K562 (cell line): Measurements from ENCODE around the gene FAM83D. TPM values are rescaled to one million over a fixed set of nuclear protein-coding genes. Genes with fewer than 3 reads are reported as not detected.

Experiments
- ARID2 ChIP-seq: fragments of 450-650 bp; IDR thresholded peaks from 2 replicates; pipeline ENCODE4 v1.6.1; 2017; ENCODE audit warnings: antibody characterized with exemption, mild to moderate bottlenecking
- BRF1 ChIP-seq: IDR thresholded peaks from 3 replicates; pipeline ENCODE4 v1.6.1; 2011; ENCODE audit warnings: borderline replicate concordance, mild to moderate bottlenecking; ENCODE audit not compliant: insufficient read length; ENCODE audit errors: extremely low read depth
- C11orf30 ChIP-seq: fragments of 450-650 bp; IDR thresholded peaks from 2 replicates; pipeline ENCODE4 v1.6.1; 2016; ENCODE audit warnings: low read depth, mild to moderate bottlenecking
- CHD2 ChIP-seq: IDR thresholded peaks from 2 replicates; pipeline ENCODE4 v1.6.1; 2011; ENCODE audit warnings: low read depth, low read length
- ETV1 ChIP-seq: fragments of 450-650 bp; conservative IDR thresholded peaks from 2 replicates; pipeline ENCODE4 v1.6.1; 2016; ENCODE audit warnings: missing genetic modification characterization, control low read depth, low read depth, missing compliant biosample characterization
- FOXA3 ChIP-seq, 2 experiments: fragments of 450-650 bp in 1 of 2; sonication (generic) in 1 of 2; formaldehyde crosslinking; IDR thresholded peaks in 1 of 2; conservative IDR thresholded peaks in 1 of 2; 2 replicates each; pipeline versions ENCODE4 v1.4.0 to v1.8.0; 2020 to 2022; ENCODE audit warnings: mild to moderate bottlenecking in 2 of 2, missing genetic modification reagents in 1 of 2
- MCM3 ChIP-seq: fragments of 450-650 bp; IDR thresholded peaks from 2 replicates; pipeline ENCODE4 v1.6.1; 2016
- NEUROD1 ChIP-seq: fragments of 150-350 bp; IDR thresholded peaks from 2 replicates; pipeline ENCODE4 v1.6.1; 2014; ENCODE audit warnings: borderline replicate concordance, low read length, low read depth; ENCODE audit not compliant: partially characterized antibody
- PTBP1 ChIP-seq: fragments of 200-400 bp; formaldehyde crosslinking; IDR thresholded peaks from 2 replicates; pipeline ENCODE4 v1.6.1; 2017; ENCODE audit warnings: low read depth, low read length
- SMAD3 ChIP-seq: fragments of 450-650 bp; formaldehyde crosslinking; conservative IDR thresholded peaks from 2 replicates; pipeline ENCODE4 v1.4.0; 2020; ENCODE audit warnings: mild to moderate bottlenecking
- SREBF1 ChIP-seq: fragments of 150-350 bp; IDR thresholded peaks from 2 replicates; pipeline ENCODE4 v1.6.1; 2014; ENCODE audit warnings: antibody characterized with exemption, low read depth, low read length, borderline replicate concordance
- TBP ChIP-seq: optimal IDR thresholded peaks from 2 replicates; pipeline ENCODE3; 2011; ENCODE audit warnings: low read depth, low read length, improper control_type of control experiment
- TCF15 ChIP-seq: fragments of 250-450 bp; sonication (Bioruptor Pico); IDR thresholded peaks from 2 replicates; pipeline ENCODE4 v1.8.0; 2022; ENCODE audit warnings: moderate library complexity, mild to moderate bottlenecking, inconsistent platforms
- TFAP4 ChIP-seq: sonication (generic); formaldehyde crosslinking; IDR thresholded peaks from 2 replicates; pipeline ENCODE4 v1.8.0; 2022; ENCODE audit warnings: missing genetic modification reagents, mild to moderate bottlenecking, moderate library complexity, borderline replicate concordance
- ZNF561 ChIP-seq: fragments of 450-650 bp; formaldehyde crosslinking; conservative IDR thresholded peaks from 2 replicates; pipeline ENCODE4 v1.4.0; 2020; ENCODE audit warnings: mild to moderate bottlenecking, moderate library complexity
- ZNF75A ChIP-seq: fragments of 450-650 bp; formaldehyde crosslinking; IDR thresholded peaks from 2 replicates; pipeline ENCODE4 v1.4.0; 2020; ENCODE audit warnings: mild to moderate bottlenecking
- polyA plus RNA-seq, 8 experiments: library from polyadenylated mRNA; depleted of rRNA in 4 of 8; stranded (reverse) in 5 of 8; unstranded in 3 of 8; fragments of >200 nt; fragmentation: Nextera tagmentation in 2 of 8; fragmentation: Illumina TruSeq in 1 of 8; extraction: Ambion mirVana in 2 of 8; extraction: Trizol in 1 of 8; gene quantifications; 2 replicates each; pipeline versions ENCODE4 v1.2.1 to v1.2.3, GENCODE V29; 2011 to 2014; ENCODE audit warnings: inconsistent platforms in 1 of 8, missing spikeins in 1 of 8
- total RNA-seq, 7 experiments: library from RNA; depleted of rRNA in 6 of 7; stranded (reverse); fragments of >200 nt in 6 of 7; fragmentation: Illumina TruSeq in 2 of 7; extraction: Trizol in 2 of 7; gene quantifications; 2 replicates each; pipeline versions ENCODE4 v1.2.1 to v1.2.3, GENCODE V29; 2011 to 2021; ENCODE audit warnings: low replicate concordance in 1 of 7
- TF ChIP-seq, protein P1 (sequence below): sonication (generic); formaldehyde crosslinking; IDR thresholded peaks from 2 replicates; pipeline ENCODE4 v1.8.1; 2022; ENCODE audit warnings: missing genetic modification reagents
- TF ChIP-seq, protein P2 (sequence below): IDR thresholded peaks from 2 replicates; pipeline ENCODE4 v1.6.1; 2011; ENCODE audit warnings: borderline replicate concordance, low read depth, mild to moderate bottlenecking, moderate library complexity, low read length; ENCODE audit not compliant: insufficient read depth, poor library complexity, severe bottlenecking
- TF ChIP-seq, protein P3 (sequence below): fragments of 450-650 bp; IDR thresholded peaks from 2 replicates; pipeline ENCODE4 v1.6.1; 2016; ENCODE audit warnings: low read depth, mild to moderate bottlenecking, moderate library complexity
- TF ChIP-seq, protein P4 (sequence below): fragments of 250-450 bp; sonication (Bioruptor Pico); IDR thresholded peaks from 2 replicates; pipeline ENCODE4 v1.9.0; 2021; ENCODE audit warnings: mild to moderate bottlenecking

Gene FAM83D
- total and polyA plus RNA-seq, 9 of the 15 experiments (the other 6 are each of a cell fraction or from before 2014, with no cell fraction given), result 8.2 to 66.1 (median 43.5) TPM

GRCh38 chr20:38962044-38962927 is 36.1 kb downstream of the FAM83D start, which contains the start of gene DHX35 (continued):
- TF ChIP-seq, protein P1, sequence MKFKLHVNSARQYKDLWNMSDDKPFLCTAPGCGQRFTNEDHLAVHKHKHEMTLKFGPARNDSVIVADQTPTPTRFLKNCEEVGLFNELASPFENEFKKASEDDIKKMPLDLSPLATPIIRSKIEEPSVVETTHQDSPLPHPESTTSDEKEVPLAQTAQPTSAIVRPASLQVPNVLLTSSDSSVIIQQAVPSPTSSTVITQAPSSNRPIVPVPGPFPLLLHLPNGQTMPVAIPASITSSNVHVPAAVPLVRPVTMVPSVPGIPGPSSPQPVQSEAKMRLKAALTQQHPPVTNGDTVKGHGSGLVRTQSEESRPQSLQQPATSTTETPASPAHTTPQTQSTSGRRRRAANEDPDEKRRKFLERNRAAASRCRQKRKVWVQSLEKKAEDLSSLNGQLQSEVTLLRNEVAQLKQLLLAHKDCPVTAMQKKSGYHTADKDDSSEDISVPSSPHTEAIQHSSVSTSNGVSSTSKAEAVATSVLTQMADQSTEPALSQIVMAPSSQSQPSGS (CRISPR knock-in tag), result no peak
- TF ChIP-seq ETV1 (tag) (no peak), TFAP4 (peak; percentile 88), FOXA3 (CRISPR knock-in tag; conservative IDR thresholded peaks at IDR 0.05 in 1 of 2, IDR thresholded peaks at IDR 0.05 in 1 of 2) (0 out of 4 replicates have a peak, but pooled peaks of 1 of the 2 experiments have one; percentile 71), SMAD3 (CRISPR knock-in tag) (no peak), MCM3 (no peak), ZNF561 (CRISPR knock-in tag) (no peak), ZNF75A (CRISPR knock-in tag) (no peak), NEUROD1 (peak; percentile 17), C11orf30 (peak; percentile 87), CHD2 (0 out of 2 replicates have a peak, but pooled peaks have one; percentile 31), ARID2 (0 out of 2 replicates have a peak, but pooled peaks have one; percentile 14), PTBP1 (0 out of 2 replicates have a peak, but pooled peaks have one; percentile 28), BRF1 (no peak), TCF15 (CRISPR knock-in tag) (no peak), SREBF1 (0 out of 2 replicates have a peak, but pooled peaks have one; percentile 27), TBP (peak; percentile 79)
- TF ChIP-seq, protein P2, sequence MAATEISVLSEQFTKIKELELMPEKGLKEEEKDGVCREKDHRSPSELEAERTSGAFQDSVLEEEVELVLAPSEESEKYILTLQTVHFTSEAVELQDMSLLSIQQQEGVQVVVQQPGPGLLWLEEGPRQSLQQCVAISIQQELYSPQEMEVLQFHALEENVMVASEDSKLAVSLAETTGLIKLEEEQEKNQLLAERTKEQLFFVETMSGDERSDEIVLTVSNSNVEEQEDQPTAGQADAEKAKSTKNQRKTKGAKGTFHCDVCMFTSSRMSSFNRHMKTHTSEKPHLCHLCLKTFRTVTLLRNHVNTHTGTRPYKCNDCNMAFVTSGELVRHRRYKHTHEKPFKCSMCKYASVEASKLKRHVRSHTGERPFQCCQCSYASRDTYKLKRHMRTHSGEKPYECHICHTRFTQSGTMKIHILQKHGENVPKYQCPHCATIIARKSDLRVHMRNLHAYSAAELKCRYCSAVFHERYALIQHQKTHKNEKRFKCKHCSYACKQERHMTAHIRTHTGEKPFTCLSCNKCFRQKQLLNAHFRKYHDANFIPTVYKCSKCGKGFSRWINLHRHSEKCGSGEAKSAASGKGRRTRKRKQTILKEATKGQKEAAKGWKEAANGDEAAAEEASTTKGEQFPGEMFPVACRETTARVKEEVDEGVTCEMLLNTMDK, result peak; percentile 83
- TF ChIP-seq, protein P3, sequence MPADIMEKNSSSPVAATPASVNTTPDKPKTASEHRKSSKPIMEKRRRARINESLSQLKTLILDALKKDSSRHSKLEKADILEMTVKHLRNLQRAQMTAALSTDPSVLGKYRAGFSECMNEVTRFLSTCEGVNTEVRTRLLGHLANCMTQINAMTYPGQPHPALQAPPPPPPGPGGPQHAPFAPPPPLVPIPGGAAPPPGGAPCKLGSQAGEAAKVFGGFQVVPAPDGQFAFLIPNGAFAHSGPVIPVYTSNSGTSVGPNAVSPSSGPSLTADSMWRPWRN, result no peak
- TF ChIP-seq, protein P4, sequence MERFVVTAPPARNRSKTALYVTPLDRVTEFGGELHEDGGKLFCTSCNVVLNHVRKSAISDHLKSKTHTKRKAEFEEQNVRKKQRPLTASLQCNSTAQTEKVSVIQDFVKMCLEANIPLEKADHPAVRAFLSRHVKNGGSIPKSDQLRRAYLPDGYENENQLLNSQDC (CRISPR knock-in tag), result no peak
